HL-60/S4 (cell line): ENCODE data around the gene S100A11.

Source experiments
- in situ Hi-C: fragments of 300-500 bp; cut with MboI; formaldehyde crosslinking; loops from 2 replicates; pipeline ENCODE4 v1.14.3; 2022; ENCODE audit warnings: low sequenced_read_pairs

S100A11 gene

DNA sequence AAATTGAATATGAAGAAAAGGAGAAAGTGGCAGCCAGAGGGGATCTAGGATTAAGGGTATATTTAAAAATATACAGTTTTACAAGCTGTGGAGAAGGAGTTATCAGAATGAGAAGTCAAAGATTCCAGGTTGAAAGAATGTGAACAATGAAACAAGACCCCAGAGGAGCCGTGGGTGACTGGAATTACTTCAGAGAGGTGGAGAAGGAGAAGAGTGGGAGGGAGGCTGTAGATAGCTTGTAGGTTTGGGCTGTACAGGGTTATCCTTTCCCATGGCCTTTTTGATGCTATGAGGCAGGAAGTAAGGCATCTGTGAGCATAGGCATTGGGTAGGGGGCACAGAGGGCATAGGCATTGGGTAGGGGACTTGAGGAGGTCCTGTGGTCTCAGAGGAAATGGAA, 5.2 kb upstream of the S100A11 start:
- in situ Hi-C loops: no loop called here

DNA sequence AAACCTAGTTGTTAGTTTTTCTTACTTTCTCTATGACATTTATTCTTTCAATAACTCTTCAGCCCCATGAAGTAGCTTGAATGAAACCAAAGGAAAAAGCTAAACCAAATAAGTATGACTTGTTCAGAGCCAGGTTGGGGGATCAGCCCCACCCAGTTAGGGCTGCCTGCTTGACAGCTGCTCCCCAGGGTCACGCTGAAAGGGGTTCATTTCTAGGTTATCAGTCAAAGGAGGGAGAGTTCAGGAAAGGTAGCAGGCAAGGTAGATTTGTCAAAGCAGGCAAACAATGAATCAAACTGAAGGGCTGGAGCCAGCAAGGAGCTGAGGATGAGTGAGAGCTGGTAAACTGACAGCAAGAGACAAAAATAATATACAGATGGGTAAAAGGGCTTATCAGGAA, 3.1 kb upstream of the S100A11 start:
- in situ Hi-C loops: no loop called here

DNA sequence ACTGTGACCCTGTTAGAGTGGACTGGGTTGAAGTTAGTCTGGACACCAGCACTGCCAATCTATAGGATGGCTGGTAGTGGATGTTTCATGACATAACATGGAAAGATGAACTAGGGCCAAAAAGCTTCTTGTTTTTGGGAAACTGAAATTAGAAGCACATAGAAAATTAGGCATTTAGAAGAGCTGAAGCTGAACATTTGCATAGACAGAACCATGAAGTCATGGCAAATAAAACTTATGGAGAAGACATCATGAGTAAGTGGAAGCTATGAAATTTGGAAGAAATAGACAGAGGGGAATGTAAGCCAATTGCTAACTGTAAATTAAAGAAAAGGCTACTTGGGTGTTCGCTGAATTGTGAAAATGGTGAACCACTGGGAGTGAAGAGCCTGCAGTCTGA, 2.7 kb upstream of the S100A11 start:
- in situ Hi-C loops: no loop called here

DNA sequence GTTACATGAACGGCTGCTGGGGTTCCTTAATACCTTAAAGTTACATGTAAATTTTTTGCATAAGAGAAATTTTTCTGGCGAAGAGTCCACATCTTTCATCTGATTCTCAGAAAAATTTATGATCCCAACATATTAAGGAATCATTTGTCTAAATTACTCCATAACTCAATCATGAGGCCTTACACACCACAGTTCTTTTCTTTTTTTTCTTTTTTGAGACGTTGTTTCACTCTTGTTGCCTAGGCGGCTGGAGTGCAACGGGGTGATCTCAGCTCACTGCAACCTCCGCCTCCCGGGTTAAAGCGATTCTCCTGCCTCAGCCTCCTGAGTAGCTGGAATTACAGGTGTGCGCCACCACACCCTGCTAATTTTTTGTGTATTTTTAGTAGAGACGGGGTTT, 2.1 kb upstream of the S100A11 start:
- in situ Hi-C loops: no loop called here

DNA sequence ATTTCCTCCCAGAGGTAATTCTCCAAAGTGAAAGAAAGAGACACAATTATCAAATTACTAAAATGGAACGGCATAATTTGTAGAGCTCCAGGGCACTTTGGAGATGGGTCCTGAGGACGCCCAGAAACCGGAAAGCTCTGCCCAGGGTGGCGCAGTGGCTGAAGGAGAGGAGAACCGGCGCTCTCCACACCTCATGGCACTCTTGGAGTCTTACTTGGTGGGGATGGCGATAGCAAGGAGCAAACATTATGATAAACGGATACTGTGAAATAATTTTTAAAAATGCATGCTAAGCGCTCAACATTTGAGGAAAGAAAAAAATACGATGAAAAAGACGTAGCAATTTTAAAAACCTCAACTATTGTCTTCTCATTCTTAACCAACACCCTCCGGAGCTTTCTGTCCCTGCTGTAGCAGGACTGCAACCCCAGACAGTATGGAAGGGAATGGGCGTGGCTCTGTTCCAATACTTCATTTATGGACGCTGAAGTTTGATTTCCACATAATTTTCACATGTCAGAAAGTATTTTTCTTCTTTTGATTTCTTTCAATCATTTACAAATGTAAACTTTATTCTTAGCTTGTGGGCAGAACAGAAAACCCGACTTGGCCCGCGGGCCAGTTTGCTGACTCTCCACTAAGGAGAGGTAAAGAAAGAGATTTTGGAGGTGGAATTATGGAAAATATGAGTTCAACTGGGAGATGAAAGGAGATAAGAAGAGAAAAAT, 1.1 kb downstream of the S100A11 start:
- in situ Hi-C loops: no loop called here

DNA sequence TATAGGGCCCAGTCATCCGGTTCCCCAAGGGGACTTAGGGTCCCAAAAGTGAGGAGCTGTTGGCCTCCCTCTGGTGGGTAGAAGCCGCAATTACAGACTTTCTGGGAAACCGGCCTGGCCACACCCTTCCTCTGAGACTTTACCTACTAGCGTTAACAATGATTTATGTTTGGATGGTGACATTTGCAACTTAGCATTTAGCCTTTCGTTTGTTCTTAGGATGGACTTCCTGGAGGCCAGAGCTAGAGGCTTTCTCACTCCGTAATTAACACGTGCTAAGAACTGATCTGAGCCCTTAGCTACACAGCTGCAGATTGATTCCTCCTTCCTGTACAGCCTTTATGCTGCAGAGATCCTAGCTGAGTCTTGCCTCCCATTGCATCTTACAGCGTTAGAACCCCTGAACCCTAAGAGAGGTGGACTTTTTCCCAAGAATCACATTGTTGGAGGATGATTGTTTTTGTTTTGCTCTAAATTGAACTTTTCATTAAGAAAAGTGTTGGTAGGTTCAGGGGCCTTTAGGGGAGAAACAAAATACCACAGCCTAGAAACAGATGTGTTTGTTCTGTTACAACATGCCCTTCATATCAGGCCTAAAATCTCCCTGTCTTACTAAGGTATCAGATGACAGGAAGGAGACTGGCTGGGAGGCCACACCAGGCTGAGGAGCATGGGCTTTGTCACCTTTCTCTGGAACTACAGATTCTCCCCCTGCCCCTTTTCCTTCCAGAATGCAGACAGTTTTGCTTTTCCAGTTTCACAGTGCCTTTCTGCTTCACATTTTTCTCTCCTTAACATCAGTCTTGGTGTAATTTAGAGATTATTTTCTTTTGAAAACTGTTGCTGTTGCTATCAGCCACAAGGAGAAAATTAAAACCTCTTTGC, 1.9 kb downstream of the S100A11 start:
- in situ Hi-C loops: no loop called here

DNA sequence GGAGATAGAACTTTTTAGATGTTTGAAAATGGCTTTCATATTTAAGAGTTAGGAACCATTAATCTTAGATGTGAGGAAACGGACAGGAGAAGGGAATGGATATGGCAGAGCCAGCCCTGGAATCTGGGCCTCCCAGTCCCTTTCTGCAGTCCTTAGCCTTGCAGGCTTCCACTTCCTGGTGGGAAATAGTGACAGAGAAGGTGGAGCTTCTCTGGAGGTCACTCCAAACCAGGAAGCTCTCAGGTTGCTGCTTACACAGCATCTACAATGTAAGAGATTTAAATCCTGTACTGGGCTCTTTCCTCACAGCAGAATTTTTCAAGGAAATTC, 2.5 kb downstream of the S100A11 start:
- in situ Hi-C loops: no loop called here

DNA sequence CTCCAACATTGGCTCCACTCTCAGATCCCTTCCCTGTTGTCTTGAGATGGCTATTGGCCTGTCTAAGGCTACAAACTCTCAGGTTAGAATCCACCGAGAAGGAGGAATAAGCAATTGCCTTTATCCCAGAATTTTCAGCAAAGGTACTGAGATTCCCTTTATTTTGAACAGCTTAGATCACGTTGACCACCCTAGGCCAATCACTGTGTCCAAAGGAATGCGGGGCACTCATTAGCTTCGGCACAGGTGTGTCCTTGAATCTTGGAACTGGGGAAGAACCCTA, 6.9 kb downstream of the S100A11 start:
- in situ Hi-C loops: no loop called here

DNA sequence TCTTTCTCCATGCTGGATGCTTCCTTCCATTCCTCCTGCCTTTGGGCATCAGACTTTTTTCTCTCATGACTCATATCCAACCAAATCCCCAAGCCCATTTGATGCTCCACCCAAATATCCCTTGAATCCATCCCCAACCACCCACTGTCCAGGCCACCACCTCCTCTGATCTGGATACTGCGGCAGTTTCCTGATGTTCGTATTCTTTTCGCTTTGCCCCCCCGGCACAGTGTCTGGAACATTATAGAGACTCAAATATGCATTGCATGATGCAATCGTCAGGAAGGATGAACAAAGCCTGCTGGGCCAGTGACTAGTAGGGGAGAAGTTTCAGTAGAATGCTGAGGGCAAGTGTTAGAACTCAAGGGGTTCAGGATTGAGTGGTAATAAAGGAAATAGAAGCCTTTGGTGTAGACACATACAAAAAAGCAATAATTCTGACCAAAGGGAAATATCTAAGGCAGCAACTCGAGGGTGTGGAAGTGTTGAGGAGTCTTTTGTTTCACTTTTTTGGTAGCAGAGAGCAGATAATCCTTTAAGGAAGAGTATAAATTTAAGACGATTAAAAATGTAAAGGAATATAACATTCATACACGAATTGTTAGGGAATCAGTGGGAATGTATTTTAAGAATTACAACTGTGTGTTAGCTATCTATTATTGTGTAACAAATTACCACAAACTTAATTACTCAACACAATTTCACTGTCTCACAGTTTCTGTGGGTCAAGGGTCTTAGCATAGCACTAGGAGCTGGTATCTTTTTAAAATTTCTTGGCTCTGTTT, 7.5 kb downstream of the S100A11 start:
- in situ Hi-C loops: no loop called here

DNA sequence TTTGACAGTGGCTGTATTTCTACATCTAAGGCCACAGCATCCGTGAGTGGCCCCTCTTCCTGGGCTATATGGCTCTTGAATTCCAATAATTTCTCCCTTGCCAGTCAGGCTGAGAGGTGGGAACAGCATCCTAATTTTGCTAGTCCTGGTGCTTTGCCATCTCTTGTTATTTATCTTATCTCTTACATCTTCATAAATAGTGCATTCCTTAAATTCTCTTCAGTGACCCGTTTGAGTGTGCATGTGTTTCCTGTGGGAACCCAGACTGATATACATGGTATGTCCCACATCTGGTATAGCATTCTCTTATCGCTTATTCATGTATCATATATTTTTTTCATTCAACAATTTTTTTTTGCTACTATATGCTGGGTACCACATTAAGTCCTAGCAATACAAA, 9.9 kb downstream of the S100A11 start:
- in situ Hi-C loops: no loop called here

DNA sequence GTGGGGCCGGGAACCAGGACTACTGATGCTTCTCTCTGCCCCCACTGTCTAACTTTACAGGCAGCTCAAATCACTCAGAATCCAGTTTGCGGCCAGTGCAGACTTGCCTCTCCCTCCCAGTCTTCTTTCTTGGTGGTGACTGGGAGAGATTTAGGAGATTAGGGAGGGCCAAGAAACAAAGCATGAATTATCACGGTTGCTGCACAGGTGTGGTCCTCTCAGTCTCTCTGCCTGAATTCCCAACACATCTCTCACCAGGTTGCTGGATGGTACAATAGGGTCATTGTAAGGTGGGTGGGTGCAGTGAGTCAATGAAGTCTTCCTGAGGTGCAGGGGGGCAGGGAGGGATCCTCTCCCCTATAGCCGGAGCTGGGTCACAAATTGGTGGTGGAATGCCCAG, 12.6 kb downstream of the S100A11 start:
- in situ Hi-C loops: no loop called here

DNA sequence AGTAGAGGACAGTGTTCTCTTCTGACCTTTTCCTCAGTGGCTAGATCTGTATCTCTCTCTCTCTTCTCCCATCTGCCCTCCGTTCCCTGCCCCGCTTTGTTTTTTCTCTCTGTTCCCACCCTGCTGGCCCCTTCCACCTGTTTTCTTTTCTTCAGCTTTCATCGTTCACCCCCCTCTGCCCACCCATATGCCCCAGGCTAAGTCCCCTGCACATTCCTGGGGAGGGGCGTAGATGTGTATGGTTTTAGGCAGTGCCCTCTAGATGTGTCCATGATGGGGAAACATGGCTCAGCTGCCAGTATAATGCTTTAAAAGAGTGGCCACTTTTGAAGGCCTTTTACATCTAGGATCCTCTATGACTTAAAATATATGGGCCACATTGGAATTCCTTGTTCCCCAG, 13.6 kb downstream of the S100A11 start:
- in situ Hi-C loops: no loop called here

DNA sequence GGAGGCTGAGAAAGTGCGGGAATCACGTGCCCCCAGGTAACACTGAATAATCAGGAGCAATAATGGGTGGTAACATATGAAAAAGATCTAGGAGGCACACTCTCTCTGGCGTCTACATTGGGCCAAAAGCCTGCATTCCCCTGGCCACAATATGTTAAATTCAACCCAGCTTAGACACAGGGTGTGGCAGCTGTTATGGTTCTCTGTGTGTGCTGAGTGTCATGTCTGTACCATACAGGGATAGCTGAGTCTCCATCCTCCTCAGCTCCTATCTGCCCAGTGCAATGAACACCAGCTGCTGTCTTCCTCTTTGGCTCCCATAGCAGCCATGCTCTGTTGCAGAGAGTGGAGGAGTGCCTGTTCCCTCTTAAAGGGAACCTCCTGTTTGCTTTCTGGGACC, 14.3 kb downstream of the S100A11 start:
- in situ Hi-C loops: no loop called here

DNA sequence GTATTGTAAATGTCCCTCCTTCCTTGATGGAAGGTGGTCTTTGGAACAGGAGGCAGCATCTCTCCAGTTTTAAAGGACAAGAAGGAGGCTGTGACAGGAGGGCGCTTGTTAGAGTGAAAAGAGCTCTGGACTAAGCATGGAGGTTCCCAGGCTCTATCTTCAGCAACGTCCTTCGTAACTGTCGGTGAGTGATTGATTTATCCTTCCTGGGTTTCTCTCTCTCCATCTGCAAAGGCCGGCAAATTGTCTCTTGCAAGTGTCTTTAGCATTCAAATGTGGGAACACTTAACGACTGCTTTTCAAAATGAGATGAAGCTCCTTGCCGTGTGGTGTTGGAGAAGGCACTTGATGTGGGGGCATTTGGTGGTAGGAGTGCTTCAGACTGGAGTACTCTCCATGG, 15.2 kb downstream of the S100A11 start:
- in situ Hi-C loops: no loop called here

DNA sequence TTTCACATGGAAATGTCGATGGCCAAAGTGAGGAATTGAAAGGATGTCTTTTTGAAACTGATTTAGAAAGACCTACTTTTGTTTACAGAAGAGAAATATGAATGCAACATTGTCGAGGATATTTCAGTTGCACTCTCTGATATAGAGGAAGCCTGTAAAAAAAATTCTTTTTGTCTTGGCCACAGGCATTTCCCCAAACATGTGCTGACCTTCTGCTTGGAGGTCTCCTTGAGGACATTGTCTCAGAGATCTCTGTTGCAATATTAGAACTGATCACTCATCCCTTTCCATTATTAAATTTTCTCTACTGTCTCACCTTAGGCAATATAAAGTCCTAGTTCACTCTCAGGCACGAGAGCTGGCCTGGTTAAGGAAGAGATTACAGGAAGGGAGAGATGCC, 16.0 kb downstream of the S100A11 start:
- in situ Hi-C loops: no loop called here

DNA sequence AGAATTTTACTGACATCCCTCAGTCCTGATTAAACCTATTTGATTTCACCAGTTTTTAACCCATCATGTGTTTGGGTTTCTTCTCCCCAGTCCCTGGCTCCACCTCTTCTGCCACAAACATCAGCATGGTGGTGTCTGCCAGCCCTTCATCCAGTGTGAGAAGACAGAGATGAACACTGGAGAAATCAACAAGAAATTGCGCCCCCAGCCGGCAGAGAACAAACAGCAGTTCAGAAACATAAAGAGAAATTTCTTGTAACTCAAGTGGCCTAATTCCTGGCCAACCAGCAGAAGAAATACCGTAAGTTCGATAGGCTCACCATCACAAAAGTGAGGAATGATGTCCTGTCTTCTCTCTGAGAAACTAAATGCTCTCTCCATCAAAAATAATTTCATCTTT, 18.3 kb downstream of the S100A11 start:
- in situ Hi-C loops: no loop called here

DNA sequence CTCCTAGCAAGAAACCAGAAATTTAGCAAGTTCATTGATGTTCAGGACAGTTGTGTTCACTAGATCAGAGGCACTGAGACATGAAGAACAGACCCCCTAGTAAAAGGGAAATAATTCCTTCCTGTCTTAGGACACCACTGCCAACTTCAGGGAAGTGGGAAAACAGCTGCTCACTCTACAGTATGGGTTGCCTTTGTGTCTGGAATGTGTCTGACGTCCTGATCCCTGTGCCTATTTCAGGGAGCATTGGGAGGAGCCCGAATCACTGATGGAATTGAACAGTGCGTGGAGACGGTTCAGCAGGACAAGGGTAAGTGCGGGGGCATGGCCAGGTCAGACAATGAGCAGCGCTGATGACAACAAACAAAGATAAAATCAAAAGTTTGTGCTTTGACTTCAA, 21.0 kb downstream of the S100A11 start:
- in situ Hi-C loops: no loop called here

DNA sequence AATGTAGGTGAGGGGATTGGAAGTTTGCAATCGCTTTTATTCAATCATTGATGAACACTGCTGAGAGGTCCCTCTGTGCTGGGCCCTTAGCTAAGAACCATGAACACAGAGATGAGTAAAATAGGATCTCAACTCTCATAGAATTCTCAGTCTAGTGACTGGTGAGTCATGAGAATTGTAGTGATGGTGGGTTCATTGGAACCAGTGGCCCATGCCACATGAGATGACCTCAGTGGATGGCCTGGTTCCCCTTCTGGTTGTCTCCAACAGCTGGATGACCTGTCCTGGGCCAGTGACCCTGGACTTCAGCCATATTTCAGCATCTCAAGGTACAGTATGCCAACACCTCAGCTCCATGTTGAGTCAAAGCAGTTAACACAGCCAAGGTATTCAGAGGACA, 21.9 kb downstream of the S100A11 start:
- in situ Hi-C loops: no loop called here

DNA sequence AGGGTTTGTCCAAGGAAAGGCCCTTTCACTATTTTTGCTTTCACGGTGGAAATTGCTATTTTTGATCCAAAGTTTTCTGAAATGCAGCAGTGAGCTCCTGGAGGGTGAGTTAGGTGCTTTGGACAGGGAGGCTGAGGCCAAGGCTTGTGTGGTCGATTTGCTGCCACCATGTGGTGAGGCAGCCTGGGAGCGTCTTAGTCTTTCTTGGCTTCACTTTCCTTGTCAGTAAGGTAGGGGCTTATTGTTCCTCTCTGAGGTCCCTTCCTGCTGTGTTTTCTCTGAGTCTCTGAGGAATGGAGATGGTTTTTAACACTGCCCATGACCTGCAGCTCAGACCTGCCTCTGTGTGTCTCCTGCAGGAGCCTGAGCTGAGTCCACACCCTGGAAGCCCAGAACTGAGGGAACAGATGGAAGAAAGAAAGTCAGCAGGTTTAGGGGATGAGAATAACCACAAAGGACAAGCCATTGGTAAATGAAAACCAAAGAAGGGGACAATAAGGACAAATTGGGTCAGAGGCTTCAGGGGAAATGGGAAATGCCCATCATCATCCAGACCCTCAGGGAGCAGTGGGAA, 23.1 kb downstream of the S100A11 start:
- in situ Hi-C loops: no loop called here

DNA sequence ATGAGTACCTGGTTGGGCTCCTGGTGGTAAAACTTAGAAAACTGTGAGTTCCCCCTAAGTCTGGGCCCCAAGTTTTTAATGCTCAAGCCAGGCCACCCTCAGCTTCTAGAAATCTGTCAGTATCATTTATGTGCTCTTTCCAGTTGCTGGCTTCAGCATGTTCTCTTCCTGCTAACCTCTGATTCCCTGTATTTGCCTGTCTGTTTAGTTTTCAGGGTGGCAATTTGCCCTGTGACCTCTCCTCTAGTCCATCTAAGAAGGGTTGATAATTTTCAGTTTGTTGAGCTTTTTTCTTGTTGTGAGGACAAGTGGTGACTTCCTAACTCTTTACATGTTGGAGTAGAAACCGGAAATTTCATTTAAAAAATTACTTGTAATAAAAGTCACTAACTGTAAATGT, 27.1 kb downstream of the S100A11 start:
- in situ Hi-C loops: no loop called here

DNA sequence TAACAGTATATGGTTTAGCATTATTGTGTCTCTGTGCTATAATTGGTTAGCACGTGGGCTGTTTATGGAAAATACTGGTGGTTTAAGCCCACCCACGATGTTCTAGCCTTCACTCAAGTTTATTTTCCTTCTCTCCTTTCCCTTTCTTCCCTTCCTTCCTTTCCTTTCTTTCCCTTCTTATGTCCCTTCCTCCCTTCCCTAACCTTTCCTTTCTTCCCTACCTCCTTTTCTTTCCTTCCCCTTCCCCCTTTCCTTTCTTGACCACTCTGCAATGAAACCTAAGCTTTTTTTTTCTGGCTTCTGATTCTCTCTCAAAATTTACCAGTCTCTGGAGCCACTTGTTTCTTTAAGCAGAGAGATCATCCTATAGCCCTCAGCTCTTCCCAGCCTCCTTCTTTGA, 29.8 kb downstream of the S100A11 start:
- in situ Hi-C loops: no loop called here
